ENCODE results near the gene SMPD3.

SMPD3 gene

DNA sequence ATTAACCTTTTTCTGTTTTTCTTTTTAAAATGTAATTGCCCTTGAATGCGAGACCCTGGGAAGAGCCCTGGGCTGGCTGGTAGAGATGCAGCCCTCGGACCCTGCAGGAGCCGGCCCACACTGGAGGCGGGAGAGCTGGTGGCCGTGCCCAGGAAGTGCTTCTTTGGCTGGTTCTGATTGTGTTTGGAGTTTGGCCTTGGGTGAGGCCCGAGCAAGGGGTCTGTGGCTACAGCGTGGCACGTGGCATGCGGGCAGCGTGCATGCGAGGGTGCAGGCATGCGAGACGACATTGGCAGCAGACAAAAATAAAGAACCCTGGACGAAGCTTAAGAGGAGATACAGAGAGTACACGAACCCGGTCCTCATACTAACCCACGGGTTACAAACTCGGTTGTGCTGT, 87.8 kb downstream of the SMPD3 start:
- Mint-ChIP-seq H3K36me3 (ENCODE audit: insufficient read depth) (peaks cover 12% of the 10 kb centered on the region), H3K27ac (no peak overlapping the region), H3K27me3 (peaks cover 0 to 7% of the 10 kb centered on the region in 2 donors), H3K9me3 (no peaks in the 10 kb centered on the region), H3K4me3 (peak overlapping the region in 1 of 2 donors; percentile 11), H3K4me1 (ENCODE audit: low read depth in 2 of 2) (peaks cover 26 to 33% of the 10 kb centered on the region in 2 donors)
- ATAC-seq (replicated peaks) (no peak), DNase-seq (no peak)

DNA sequence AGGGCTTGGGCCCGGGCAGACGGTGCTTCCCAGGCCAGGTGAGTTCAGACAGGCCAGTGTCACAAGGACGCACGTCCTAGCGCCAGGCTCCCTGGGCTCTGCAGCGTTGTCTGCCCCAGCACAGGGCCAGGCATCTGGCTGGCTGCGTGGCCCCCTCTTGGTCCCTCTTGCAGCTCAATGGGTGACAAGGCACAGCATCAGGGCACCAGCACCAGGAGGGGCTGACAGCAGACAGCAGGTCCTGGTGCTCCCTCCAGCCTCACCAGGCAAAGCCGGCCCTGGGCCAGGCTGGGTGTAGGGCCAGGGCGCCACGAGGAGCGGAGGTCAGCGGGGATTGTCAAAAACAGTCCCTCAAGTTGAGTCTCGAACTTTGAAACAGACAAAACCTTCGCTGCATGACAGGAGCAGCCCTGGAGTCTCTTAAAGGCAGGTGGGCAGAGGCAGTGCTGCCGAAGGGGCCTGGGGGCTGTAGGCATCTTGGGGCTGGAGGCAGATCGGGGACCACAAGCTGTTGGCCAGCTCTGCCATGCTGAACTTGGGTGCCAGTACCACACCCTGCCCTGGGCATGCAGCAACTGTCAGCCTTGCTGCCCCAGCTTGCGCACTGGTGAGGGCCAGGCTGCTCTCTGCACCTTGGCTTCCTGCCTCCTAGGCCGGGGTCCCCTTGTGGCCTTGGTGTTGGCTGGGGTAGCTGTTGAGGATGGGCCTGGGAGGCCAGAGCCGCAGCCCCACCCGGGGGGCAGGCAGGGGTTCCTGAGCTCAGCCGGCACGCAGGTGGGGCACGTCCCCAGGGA, 88.7 kb downstream of the SMPD3 start:
- ATAC-seq (replicated peaks) (no peak), DNase-seq (no peak)
- Mint-ChIP-seq H3K9me3 (no peaks in the 10 kb centered on the region), H3K4me3 (no peak overlapping the region), H3K4me1 (ENCODE audit: low read depth in 2 of 2) (peaks cover 35 to 38% of the 10 kb centered on the region in 2 donors), H3K27ac (no peak overlapping the region), H3K36me3 (ENCODE audit: insufficient read depth) (peaks cover 15% of the 10 kb centered on the region), H3K27me3 (no peaks in the 10 kb centered on the region)

DNA sequence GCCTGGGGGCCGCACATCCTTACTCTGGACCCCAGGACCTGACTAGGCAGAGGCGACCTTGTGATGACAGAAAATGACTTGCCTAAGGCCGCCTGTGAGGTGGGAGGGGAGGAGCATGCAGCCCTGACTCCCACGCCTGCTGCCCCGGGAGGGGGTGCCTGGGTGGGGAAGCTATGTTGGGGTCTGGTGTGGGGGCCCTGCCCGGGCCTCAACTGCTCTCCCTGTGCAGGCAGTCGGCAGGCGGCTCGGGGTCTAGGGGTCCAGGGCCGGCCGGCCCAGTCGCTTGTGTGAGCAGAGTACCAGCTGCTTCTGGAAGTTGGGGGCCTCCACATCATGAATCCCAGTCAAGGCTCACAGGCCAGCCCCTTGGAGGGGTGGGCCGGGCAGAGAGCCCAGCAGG, 89.4 kb downstream of the SMPD3 start:
- Mint-ChIP-seq H3K4me1 (ENCODE audit: low read depth in 2 of 2) (peaks cover 37 to 38% of the 10 kb centered on the region in 2 donors), H3K27me3 (no peaks in the 10 kb centered on the region), H3K36me3 (ENCODE audit: insufficient read depth) (peaks cover 15% of the 10 kb centered on the region), H3K4me3 (no peak overlapping the region), H3K9me3 (no peaks in the 10 kb centered on the region), H3K27ac (no peak overlapping the region)
- no peak for ATAC-seq (replicated peaks)
- no peak for DNase-seq

DNA sequence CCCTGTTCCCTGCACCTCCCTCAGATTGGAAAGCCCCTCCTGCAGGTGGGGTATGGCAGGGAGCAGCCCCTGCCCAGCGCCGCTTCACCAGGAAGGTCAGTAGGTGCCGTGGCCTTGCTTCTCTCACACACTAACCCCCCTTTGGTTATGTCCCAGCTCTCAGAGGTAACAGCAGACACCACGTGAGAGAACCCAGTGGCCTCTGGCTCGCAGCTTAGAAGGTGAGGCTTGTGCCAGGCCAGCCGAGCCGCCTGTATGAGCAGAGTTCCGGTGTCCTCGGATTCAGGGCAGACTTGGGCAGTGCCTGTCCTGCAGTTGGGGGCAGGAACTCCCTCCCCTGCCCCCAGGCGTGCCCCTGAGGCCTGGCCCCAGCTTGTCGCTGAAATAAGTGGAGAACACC, 90.4 kb downstream of the SMPD3 start:
- H3K36me3 Mint-ChIP-seq (ENCODE audit: insufficient read depth), result peaks cover 15% of the 10 kb centered on the region
- no peaks in the 10 kb centered on the region for H3K9me3 Mint-ChIP-seq
- peak overlapping the region; percentile 60 to 84 for H3K4me3 Mint-ChIP-seq
- H3K27me3 Mint-ChIP-seq, result no peaks in the 10 kb centered on the region
- ATAC-seq (replicated peaks) (no peak), DNase-seq (no peak)
- H3K4me1 Mint-ChIP-seq (ENCODE audit: low read depth in 2 of 2), result peaks cover 36 to 37% of the 10 kb centered on the region in 2 donors
- H3K27ac Mint-ChIP-seq, result no peak overlapping the region

DNA sequence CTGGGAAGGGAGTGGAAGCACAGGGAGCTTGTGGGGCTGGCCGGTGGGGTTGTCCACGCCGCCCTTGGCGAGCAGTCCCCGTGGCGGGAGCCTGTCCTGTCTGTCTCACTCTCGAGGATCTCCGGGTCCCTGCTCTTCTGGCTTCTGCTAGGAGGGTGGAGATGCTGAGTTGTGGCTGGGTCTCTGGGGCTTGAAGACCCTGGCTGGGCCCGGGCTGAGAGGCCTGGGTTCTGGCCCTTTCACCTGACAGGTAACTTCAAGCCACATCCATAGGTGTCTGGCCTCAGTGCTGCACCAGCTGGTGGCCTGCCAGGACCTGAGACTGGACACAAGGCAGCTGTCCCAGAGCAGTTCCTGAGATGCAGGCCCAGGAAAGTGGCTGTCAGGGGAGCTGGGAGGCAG, 90.8 kb downstream of the SMPD3 start:
- ATAC-seq (replicated peaks), result no peak
- Mint-ChIP-seq H3K9me3 (no peaks in the 10 kb centered on the region), H3K4me1 (ENCODE audit: low read depth in 2 of 2) (peaks cover 36 to 37% of the 10 kb centered on the region in 2 donors), H3K4me3 (peak overlapping the region; percentile 60 to 84), H3K27ac (no peak overlapping the region), H3K27me3 (no peaks in the 10 kb centered on the region), H3K36me3 (ENCODE audit: insufficient read depth) (peaks cover 15% of the 10 kb centered on the region)
- no peak for DNase-seq

GRCh38 chr16:68356919-68357286, 91.4 kb downstream of the SMPD3 start:
- no peak for ATAC-seq (replicated peaks)
- Mint-ChIP-seq H3K27me3 (no peaks in the 10 kb centered on the region), H3K36me3 (ENCODE audit: insufficient read depth) (peaks cover 15% of the 10 kb centered on the region), H3K4me3 (peak overlapping the region; percentile 83 to 84), H3K27ac (peak overlapping the region; percentile 56 to 86), H3K4me1 (ENCODE audit: low read depth in 2 of 2) (peaks cover 36 to 37% of the 10 kb centered on the region in 2 donors), H3K9me3 (no peaks in the 10 kb centered on the region)
- DNase-seq, result no peak

GRCh38 chr16:68356249-68356918, 91.9 kb downstream of the SMPD3 start:
- Mint-ChIP-seq H3K4me3 (peak overlapping the region; percentile 83 to 84), H3K36me3 (ENCODE audit: insufficient read depth) (peaks cover 20% of the 10 kb centered on the region)
- DNase-seq, result peak; percentile 55 to 69 (median 67)

GRCh38 chr16:68355447-68356248, 92.7 kb downstream of the SMPD3 start:
- Mint-ChIP-seq H3K27me3 (no peaks in the 10 kb centered on the region), H3K9me3 (no peaks in the 10 kb centered on the region), H3K4me1 (ENCODE audit: low read depth in 2 of 2) (peaks cover 36 to 37% of the 10 kb centered on the region in 2 donors), H3K4me3 (peak overlapping the region; percentile 83 to 84), H3K36me3 (ENCODE audit: insufficient read depth) (peaks cover 21% of the 10 kb centered on the region), H3K27ac (peak overlapping the region in 1 of 2 donors; percentile 86)
- no peak for ATAC-seq (replicated peaks)
- DNase-seq, result no peak

More at GRCh38 chr16:68356249-68356918, 91.9 kb downstream of the SMPD3 start:
- H3K4me1 Mint-ChIP-seq (ENCODE audit: low read depth in 2 of 2), result peaks cover 36 to 37% of the 10 kb centered on the region in 2 donors
- no peaks in the 10 kb centered on the region for H3K27me3 Mint-ChIP-seq
- peak; percentile 91 for ATAC-seq (replicated peaks)
- peak overlapping the region; percentile 56 to 86 for H3K27ac Mint-ChIP-seq
- no peaks in the 10 kb centered on the region for H3K9me3 Mint-ChIP-seq

DNA sequence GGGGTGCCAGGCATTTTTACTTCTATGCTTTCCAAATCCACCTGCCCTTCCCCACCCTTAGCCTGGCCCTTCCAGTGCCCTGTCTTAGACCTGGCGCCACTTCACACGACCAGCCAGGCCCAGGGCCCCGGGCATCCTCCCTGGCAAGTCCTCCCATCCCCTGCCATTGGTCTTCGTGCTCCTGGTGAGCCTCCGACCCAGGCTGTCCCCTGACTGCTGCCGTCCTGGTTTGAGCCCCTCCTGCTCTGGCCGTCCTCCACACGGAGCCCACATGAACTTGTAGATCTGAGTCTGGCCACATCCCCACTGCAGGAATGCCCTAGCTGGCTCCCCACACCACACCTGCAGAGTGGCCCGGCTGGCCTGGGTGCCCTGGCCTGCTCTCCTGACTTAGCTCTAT, 93.5 kb downstream of the SMPD3 start:
- DNase-seq (no peak), ATAC-seq (replicated peaks) (no peak)
- Mint-ChIP-seq H3K9me3 (no peaks in the 10 kb centered on the region), H3K36me3 (ENCODE audit: insufficient read depth) (peaks cover 21% of the 10 kb centered on the region), H3K27me3 (no peaks in the 10 kb centered on the region), H3K27ac (peak overlapping the region in 1 of 2 donors; percentile 19), H3K4me1 (ENCODE audit: low read depth in 2 of 2) (peaks cover 33 to 36% of the 10 kb centered on the region in 2 donors), H3K4me3 (peak overlapping the region in 1 of 2 donors; percentile 84)

DNA sequence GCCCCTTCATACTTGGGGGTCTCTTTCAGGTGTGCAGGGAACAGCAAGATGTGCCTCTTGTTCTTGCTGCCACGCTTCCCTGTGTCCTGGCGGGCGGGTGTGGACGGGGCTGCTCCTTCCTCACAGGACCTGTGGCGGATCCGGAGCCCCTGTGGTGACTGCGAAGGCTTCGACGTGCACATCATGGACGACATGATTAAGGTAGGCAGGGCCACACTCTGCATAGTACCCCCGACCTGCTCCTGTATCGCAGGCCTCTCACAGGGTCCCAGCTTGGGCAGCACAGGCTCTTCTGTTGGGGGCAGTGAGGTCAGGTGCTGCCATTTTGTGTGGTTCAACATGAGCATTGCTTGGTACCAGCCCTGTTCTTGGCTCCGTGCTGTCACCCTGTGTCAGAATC, 94.9 kb downstream of the SMPD3 start:
- DNase-seq, result no peak
- Mint-ChIP-seq H3K36me3 (ENCODE audit: insufficient read depth) (peaks cover 36% of the 10 kb centered on the region), H3K27ac (no peak overlapping the region)

GRCh38 chr16:68351991-68352431, 96.3 kb downstream of the SMPD3 start:
- no peaks in the 10 kb centered on the region for H3K27me3 Mint-ChIP-seq
- no peak for ATAC-seq (replicated peaks)
- H3K9me3 Mint-ChIP-seq, result no peaks in the 10 kb centered on the region
- peaks cover 25 to 27% of the 10 kb centered on the region in 2 donors for H3K4me1 Mint-ChIP-seq (ENCODE audit: low read depth in 2 of 2)
- DNase-seq, result no peak
- no peak overlapping the region for H3K4me3 Mint-ChIP-seq
- H3K27ac Mint-ChIP-seq, result no peak overlapping the region
- H3K36me3 Mint-ChIP-seq (ENCODE audit: insufficient read depth), result peaks cover 45% of the 10 kb centered on the region

More for the DNA sequence above, 94.9 kb downstream of the SMPD3 start:
- Mint-ChIP-seq H3K27me3 (no peaks in the 10 kb centered on the region), H3K4me3 (no peak overlapping the region), H3K4me1 (ENCODE audit: low read depth in 2 of 2) (peaks cover 32 to 36% of the 10 kb centered on the region in 2 donors), H3K9me3 (no peaks in the 10 kb centered on the region)
- no peak for ATAC-seq (replicated peaks)

DNA sequence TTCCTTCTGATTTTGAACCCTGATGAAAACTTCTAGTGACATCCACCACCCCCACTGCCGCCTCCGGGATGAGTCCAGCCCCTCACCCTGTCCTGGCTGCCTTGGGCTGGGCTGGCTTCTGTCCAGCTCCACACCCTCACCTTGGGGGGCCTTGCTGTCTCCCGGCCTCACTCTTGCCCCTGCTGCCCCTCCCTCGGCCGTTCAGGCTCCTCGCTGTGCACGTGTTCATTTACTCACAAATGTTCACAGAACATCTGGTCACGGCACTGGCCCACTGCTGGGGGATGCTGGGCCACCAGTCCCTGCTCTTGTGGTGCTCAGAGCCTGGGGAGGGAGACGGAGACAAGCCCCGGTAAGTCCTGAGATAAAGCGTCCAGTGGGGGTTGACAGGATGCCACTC, 96.8 kb downstream of the SMPD3 start:
- Mint-ChIP-seq H3K9me3 (no peaks in the 10 kb centered on the region), H3K4me3 (no peak overlapping the region)

DNA sequence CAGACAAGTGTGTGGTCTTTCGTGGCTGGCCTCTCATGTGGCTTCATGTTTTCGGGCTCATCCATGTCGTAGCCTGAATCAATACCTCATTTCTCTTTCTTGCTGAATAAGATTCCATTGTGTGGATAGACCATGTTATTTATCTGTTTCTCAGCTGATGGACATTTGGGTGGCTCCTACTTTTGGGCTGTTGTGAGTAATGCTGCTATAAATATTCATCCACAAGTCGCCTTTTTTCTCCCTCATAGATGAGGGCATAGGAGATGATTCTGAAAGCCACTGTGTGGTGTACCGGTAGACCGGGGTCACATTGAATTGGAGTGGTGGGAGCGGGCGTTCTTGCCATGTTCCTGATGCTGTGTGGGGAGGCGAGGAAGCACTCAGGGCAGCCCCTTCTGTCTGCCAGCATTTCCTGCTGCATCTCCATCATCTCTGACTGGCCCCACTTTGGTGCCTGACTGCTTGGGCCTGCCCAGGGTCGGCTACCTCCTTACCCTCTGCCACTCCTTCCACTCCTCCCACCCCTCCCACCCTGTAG, 97.4 kb downstream of the SMPD3 start:
- DNase-seq (no peak), ATAC-seq (replicated peaks) (no peak)
- Mint-ChIP-seq H3K27me3 (no peaks in the 10 kb centered on the region), H3K27ac (no peak overlapping the region), H3K36me3 (ENCODE audit: insufficient read depth) (peaks cover 50% of the 10 kb centered on the region), H3K9me3 (no peaks in the 10 kb centered on the region), H3K4me3 (no peak overlapping the region), H3K4me1 (ENCODE audit: low read depth in 2 of 2) (peaks cover 16 to 22% of the 10 kb centered on the region in 2 donors)

More for the DNA sequence above, 96.8 kb downstream of the SMPD3 start:
- Mint-ChIP-seq H3K27me3 (no peaks in the 10 kb centered on the region), H3K27ac (no peak overlapping the region), H3K4me1 (ENCODE audit: low read depth in 2 of 2) (peaks cover 21 to 27% of the 10 kb centered on the region in 2 donors), H3K36me3 (ENCODE audit: insufficient read depth) (peaks cover 48% of the 10 kb centered on the region)
- ATAC-seq (replicated peaks), result no peak
- no peak for DNase-seq

Measured in effector memory CD8-positive, alpha-beta T cell (primary cell).